Stimulated activated effector memory CD8-positive, alpha-beta T cell treated with anti-CD3 and anti-CD28 coated beads, Interleukin-12 subunit alpha, Interleukin-12 subunit beta, amount 100 ng/mL, for 72 hours (primary cell): Measurements from ENCODE around the gene PFN4.
"Not testable (repeated sequence)": the region's sequence is repeated elsewhere in the genome, so short reads cannot be mapped to it uniquely, and the experiment has no call there.

Source experiments
- ATAC-seq: fragments of 150-1000 bp; cut with Tn5 transposase; 2 replicates; pipeline ENCODE4 v1.10.0; 2021
- DNase-seq, 2 donors: peaks; one replicate each; pipeline ENCODE4 v3.0.0; 2021 to 2022; ENCODE audit warnings: low spot score in 2 of 2
- H3K27ac Mint-ChIP-seq: one replicate; pipeline ENCODE4 v1.8.0; 2022; ENCODE audit warnings: mild to moderate bottlenecking, mixed read lengths
- H3K36me3 Mint-ChIP-seq: one replicate; pipeline ENCODE4 v1.8.0; 2022; ENCODE audit warnings: mild to moderate bottlenecking, mixed read lengths
- H3K4me1 Mint-ChIP-seq: one replicate; pipeline ENCODE4 v1.8.0; 2022; ENCODE audit warnings: mixed read lengths
- H3K4me3 Mint-ChIP-seq: one replicate; pipeline ENCODE4 v1.8.0; 2022; ENCODE audit warnings: mild to moderate bottlenecking, mixed read lengths
- H3K9me3 Mint-ChIP-seq: one replicate; pipeline ENCODE4 v1.8.0; 2022; ENCODE audit warnings: mixed read lengths

The PFN4 gene

DNA sequence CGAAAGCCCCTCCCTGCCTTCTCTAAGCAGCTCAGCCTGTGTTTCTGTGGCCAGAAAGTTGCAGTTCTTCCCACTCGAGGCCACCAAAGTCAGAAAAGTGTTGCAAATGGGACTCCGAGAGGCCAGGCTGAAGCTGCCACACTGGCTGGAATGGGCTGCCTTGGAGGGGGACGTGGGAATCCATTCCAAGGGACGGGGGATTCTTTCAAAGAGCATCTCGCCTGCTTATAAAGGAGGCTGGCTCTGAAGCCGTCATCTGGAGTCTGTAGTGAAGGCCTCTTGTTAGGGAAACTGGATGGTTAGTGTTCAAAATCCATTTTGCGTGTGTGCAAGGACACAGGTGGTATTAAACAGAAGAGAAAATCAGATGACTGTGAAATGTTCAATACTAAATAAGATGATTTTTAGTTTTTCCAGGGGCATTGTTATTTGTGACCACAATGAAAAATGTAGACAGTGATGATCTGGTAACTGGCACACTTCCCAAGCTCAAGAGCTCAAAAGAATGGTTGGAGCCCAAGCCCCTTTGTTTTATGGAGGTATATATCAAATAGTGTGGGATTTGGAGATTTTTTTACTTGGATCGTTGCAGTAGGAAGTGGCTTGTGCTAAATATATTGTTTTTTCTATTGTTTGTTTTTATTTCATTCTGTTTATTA lies 917 bp upstream of the PFN4 start:
- peak; percentile 22 for ATAC-seq
- Mint-ChIP-seq H3K4me3 (peak overlapping the region; percentile 78), H3K27ac (peak overlapping the region; percentile 92), H3K36me3 (no peaks in the 10 kb centered on the region), H3K4me1 (peaks cover 14% of the 10 kb centered on the region), H3K9me3 (no peaks in the 10 kb centered on the region)
- no peak for DNase-seq

DNA sequence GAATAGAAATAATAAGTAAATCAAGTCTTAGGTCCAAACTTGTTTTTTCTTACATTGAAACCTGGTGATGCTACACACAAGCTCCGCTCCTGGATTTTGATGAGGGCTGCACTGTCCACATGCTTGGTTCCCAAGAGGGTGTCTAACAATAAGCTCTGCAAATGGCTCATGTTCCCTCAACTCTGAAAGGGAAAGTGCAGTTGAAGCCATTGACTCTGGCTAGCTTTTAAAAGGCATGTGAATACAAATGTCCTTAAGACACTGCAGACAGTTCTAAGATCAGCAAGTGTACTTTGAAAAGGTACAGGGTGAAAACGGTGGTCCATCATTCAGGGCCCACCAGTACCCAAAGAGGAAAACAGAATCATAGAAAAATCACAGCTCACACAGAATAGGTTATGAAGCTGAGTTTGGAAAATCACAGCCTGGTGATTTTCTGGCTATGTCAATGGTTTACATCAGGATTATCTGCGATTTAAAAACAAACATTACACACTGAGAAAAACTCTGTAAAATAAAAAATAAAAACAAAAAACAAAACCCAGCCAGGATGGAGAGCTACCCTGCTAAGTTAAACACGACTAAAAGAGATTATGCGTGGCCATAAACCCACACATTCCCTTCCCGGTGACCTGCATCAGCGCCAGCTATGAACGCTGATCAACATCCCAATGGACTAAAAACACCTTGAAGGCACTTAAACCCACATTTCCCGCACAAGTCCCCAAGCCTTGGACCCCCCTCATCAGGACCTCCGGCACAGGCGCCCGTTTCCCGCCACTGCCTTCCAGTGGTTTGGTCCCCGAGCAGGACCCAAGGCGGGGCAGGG lies 554 bp downstream of the PFN4 start:
- Mint-ChIP-seq H3K9me3 (no peaks in the 10 kb centered on the region), H3K27ac (peak overlapping the region; percentile 92), H3K4me3 (peak overlapping the region; percentile 78), H3K36me3 (no peaks in the 10 kb centered on the region), H3K4me1 (peaks cover 14% of the 10 kb centered on the region)
- DNase-seq, result no peak
- ATAC-seq, result no peak

DNA sequence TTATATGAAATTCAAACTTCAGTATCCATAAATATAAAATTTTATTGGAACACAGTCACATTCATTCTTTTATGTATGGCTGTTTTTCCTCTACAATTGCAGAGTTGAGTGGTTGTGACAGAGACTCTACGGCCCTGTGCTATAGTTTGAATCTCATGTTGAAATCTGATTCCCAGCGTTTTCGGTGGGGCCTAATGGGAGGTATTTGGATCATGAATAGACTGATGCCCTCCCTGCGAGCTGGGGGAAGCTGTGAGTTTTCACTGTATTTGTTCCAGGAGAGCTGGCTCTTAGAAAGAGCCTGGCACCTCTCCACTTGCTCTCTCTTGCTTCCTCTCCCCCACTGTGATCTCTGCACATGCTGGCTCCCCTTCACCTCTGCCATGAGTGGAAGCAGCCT lies 1.7 kb downstream of the PFN4 start:
- Mint-ChIP-seq H3K4me3 (no peak overlapping the region), H3K27ac (peak overlapping the region; percentile 9), H3K9me3 (no peaks in the 10 kb centered on the region), H3K36me3 (no peaks in the 10 kb centered on the region), H3K4me1 (peaks cover 14% of the 10 kb centered on the region)
- DNase-seq, result no peak
- ATAC-seq, result no peak

DNA sequence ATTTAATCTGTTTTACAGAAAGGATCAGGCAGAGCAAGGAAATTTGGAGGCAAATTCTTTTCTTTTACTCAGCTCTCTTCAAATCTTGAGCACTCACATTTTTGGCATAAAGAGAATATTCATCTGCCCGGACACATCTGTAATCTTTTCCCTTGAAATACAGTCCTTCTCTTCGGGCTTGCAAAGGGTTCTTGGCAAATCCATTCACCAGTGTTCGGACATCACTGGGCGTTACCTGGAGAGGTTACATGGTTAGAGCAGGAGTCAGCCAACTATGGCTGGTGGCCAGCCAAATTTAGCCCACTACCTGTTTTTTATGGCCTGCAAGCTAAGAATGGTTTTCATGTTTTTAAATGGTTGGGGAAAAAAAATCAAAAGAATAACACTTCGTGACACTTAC lies 2.1 kb downstream of the PFN4 start:
- no peak for DNase-seq
- no peak for ATAC-seq
- Mint-ChIP-seq H3K27ac (no peak overlapping the region), H3K9me3 (no peaks in the 10 kb centered on the region), H3K4me1 (peaks cover 14% of the 10 kb centered on the region), H3K36me3 (no peaks in the 10 kb centered on the region), H3K4me3 (no peak overlapping the region)

DNA sequence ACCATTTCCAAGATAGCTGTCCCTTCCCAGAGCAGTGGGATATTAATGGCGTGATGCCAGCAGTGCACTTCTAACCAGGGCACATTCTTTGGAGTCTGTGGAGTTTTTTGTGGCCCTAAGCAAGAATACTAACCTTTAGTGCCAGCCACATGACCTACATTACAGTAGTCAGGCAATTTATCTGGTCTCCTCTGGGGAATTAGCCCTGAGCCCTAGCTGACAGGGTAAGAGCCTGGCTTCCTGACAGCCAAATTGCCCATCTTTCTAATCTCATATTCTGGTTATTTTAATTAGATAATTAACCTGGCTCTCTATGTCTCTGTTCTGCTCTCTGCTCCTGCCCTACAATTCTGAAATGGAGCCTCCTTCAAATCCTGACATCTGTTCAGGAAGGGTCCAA lies 5.2 kb downstream of the PFN4 start:
- H3K27ac Mint-ChIP-seq, result no peak overlapping the region

DNA sequence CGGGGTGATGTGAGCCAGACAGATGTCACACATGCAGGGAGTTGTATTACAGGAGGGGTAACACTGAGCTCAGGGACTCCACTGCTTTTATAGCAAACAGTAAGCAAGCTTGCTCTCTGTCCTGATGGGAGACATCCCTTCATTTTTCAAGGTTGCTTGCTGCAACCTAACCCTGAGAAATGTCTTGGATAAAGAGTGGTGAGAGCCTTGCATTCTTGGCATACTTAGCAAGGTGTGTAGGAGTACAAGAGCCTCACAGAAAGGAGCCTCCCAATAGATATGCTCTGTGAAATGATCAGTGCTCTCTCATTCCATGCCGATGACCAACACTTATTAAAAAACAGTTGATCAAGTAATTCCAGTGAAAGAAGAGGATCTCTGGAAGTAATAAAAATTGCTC lies 8.1 kb downstream of the PFN4 start:
- H3K36me3 Mint-ChIP-seq, result no peaks in the 10 kb centered on the region
- no peaks in the 10 kb centered on the region for H3K4me1 Mint-ChIP-seq
- no peaks in the 10 kb centered on the region for H3K9me3 Mint-ChIP-seq
- no peak overlapping the region for H3K4me3 Mint-ChIP-seq
- ATAC-seq, result no peak
- no peak for DNase-seq
- no peak overlapping the region for H3K27ac Mint-ChIP-seq

More for the DNA sequence above, 5.2 kb downstream of the PFN4 start:
- no peaks in the 10 kb centered on the region for H3K4me1 Mint-ChIP-seq
- H3K4me3 Mint-ChIP-seq, result no peak overlapping the region
- H3K9me3 Mint-ChIP-seq, result no peaks in the 10 kb centered on the region
- H3K36me3 Mint-ChIP-seq, result no peaks in the 10 kb centered on the region
- DNase-seq (no peak), ATAC-seq (no peak)

DNA sequence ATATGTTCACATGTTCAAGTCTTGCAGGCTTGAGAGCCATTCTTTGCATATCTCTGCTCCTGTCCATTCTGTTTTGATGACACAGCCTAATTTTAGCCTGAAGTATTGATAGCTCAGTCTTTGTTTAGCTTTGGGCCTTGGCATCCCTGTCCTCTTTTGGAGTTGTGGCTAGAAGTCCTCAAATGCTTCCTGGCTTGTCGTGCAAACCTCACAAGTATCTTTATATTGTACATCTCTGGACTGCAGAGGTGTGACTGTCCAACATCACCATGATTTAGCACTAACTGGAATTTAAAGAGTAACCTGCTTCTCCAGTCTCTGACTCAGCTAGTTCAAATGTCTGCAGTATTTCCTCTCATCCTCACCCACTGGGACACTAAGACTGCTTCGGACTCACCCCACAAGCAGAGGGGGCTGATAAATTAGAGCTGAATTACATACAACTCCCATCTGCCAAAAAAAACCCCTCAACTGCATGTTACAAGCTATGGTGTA lies 11.7 kb downstream of the PFN4 start:
- no peak overlapping the region for H3K4me3 Mint-ChIP-seq
- ATAC-seq, result no peak

DNA sequence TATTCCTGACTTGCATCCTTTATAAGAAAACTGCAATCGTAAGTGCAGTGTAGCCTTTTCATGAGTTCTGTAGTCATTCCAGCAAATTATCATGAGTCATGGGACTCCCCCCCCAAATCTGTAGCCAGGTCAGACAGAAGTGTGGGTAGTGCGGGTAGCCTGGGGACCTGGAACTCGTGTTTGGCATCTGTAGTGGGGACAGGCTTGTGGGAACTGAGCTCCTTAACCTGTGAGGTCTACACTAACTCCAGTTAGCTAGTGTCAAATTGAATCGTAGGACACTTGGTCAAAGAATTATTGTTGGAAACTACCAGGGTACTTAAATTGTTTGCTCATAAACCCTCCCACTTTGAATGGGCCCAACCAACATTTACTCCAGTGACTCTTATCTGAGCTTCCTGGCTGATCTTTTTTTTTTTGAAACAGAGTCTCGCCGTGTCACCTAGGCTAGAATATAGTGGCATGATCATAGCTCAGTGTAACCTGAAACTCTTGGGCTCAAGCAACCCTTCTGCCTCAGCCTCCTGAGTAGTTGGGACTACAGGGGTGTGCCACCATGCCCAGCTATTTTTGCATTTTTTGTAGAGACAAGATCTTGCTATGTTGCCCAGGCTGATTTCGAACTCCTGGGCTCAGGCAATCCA lies 12.4 kb downstream of the PFN4 start:
- H3K9me3 Mint-ChIP-seq, result peaks cover 10% of the 10 kb centered on the region
- no peak for DNase-seq
- no peak for ATAC-seq
- H3K4me3 Mint-ChIP-seq, result no peak overlapping the region
- no peaks in the 10 kb centered on the region for H3K4me1 Mint-ChIP-seq
- H3K27ac Mint-ChIP-seq, result no peak overlapping the region
- H3K36me3 Mint-ChIP-seq, result no peaks in the 10 kb centered on the region

More for the DNA sequence above, 11.7 kb downstream of the PFN4 start:
- no peak for DNase-seq
- no peak overlapping the region for H3K27ac Mint-ChIP-seq
- H3K9me3 Mint-ChIP-seq, result peaks cover 10% of the 10 kb centered on the region
- no peaks in the 10 kb centered on the region for H3K36me3 Mint-ChIP-seq
- H3K4me1 Mint-ChIP-seq, result no peaks in the 10 kb centered on the region

DNA sequence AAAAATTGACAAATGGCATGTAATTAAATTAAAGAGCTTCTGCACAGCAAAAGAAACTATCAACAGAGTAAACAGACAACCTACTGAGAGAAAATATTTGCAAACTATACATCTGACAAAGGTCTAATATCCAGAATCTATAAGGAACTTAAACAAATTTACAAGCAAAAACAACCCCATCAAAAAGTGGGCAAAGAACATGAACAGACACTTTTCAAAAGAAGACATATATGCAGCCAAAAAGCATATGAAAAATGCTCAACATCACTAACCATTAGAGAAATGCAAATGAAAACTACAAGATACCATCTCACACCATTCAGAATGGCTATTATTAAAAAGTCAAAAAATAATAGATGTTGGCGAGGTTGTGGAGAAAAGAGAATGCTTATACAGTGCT lies 13.7 kb downstream of the PFN4 start:
- not testable (repeated sequence) for H3K4me1 Mint-ChIP-seq

DNA sequence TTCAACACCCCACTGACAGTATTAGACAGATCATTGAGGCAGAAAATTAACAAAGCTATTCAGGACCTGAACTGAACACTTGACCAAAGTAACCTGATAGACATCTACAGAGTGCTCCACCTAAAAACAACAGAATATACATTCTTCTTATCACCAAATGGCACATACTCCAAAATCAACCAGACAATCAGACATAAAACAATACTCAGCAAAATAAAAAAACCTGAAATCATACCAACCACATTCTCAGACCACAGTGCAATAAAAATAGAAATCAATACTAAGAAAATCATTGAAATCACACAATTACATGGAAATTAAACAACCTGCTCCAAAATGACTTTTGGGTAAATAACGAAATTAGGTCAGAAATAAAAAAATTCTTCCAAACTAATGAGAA lies 15.8 kb downstream of the PFN4 start:
- Mint-ChIP-seq H3K36me3 (no peaks in the 10 kb centered on the region), H3K27ac (no peak overlapping the region), H3K9me3 (peaks cover 13% of the 10 kb centered on the region), H3K4me3 (no peak overlapping the region), H3K4me1 (no peaks in the 10 kb centered on the region)
- DNase-seq (no peak), ATAC-seq (no peak)

More for the DNA sequence above, 13.7 kb downstream of the PFN4 start:
- not testable (repeated sequence) for H3K27ac Mint-ChIP-seq, H3K4me3 Mint-ChIP-seq, H3K36me3 Mint-ChIP-seq, ATAC-seq, DNase-seq
- H3K9me3 Mint-ChIP-seq, result peaks cover 13% of the 10 kb centered on the region

DNA sequence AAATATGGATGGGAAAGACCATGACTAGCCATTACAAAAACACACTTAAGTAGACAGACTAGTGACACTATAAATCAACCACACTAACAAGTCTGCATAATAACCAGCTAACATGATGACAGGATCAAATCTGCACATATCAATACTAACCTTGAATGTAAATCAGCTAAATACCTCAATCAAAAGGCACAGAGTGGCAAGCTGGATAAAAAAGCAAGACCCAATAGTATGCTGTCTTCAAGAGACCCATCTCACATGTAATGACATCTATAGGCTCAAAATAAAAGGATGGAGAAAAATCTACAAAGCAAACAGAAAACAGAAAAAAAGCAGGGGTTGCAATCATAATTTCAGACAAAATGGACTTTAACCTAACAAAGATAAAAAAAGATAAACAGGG lies 16.3 kb downstream of the PFN4 start:
- DNase-seq (no peak), ATAC-seq (no peak)
- Mint-ChIP-seq H3K4me1 (no peaks in the 10 kb centered on the region), H3K9me3 (peaks cover 13% of the 10 kb centered on the region), H3K4me3 (no peak overlapping the region), H3K27ac (no peak overlapping the region), H3K36me3 (no peaks in the 10 kb centered on the region)

DNA sequence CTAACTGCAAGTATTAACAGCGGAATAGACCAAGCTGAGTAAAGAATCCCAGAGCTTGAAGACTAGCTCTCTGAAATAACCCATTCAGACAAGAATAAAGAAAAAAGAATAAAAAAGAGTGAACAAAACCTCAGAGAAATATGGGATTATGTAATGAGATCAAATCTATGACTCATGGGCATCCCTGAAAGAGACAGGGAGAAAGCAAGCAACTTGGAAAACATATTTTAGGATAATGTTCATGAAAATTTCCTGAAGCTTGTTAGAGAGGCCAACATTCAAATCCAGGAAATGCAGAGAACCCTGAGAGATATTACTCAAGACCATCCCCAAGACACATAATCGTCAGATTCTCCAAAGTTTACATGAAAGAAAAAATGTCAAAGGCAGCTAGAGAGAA lies 17.3 kb downstream of the PFN4 start:
- no peaks in the 10 kb centered on the region for H3K4me1 Mint-ChIP-seq
- DNase-seq, result no peak
- no peak overlapping the region for H3K4me3 Mint-ChIP-seq
- no peak overlapping the region for H3K27ac Mint-ChIP-seq
- H3K36me3 Mint-ChIP-seq, result no peaks in the 10 kb centered on the region
- ATAC-seq, result no peak
- H3K9me3 Mint-ChIP-seq, result peaks cover 13% of the 10 kb centered on the region

DNA sequence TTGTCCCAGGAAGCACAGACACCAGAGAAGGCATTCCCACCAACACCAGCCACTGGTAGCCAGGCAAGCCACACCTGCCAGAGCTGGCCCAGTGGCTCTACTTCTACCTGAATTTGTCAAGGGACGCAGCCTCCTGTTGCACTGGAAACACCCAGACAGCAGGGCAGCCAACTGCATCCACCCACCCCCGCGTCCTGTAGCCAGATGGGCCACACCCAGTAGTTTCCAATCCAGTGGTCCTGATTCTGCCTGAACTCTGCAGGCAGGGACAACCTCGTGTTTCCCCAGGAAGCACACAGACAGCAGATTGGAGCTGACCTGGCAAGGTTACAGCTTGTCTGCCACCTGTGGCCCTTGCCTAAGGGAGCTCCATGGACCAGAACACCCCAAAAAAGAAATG lies 18.2 kb downstream of the PFN4 start:
- Mint-ChIP-seq H3K27ac (no peak overlapping the region), H3K4me3 (no peak overlapping the region), H3K36me3 (no peaks in the 10 kb centered on the region), H3K4me1 (no peaks in the 10 kb centered on the region), H3K9me3 (peaks cover 13% of the 10 kb centered on the region)
- no peak for ATAC-seq
- no peak for DNase-seq

DNA sequence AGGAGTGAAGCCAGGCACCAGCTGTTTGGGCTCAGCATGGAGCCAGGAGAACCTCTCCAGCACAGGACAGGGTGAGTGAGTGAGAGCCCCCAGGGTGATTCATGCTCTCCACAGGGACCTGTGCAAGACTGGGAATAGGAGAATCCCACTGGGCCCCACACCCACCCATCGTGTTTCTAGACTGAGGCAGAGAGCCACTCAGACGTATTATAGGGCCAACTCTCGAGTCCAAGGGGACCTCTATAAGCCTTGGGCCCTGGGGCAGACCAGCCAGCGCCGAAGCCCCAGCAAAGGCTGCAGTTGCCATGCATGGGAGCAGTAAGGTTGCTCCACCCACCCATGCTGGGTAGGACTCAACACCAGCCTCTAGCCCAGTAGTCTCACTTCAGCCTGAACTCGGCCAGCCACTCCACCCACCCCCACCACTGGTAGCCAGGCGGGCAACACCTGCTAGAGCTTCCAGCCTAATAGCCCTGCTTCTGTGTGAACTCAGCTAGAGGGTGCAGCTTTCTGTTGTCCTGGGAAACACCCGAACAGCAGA lies 19.0 kb downstream of the PFN4 start:
- Mint-ChIP-seq H3K36me3 (no peaks in the 10 kb centered on the region), H3K4me1 (no peaks in the 10 kb centered on the region), H3K27ac (no peak overlapping the region), H3K9me3 (peaks cover 11% of the 10 kb centered on the region), H3K4me3 (no peak overlapping the region)
- no peak for ATAC-seq
- no peak for DNase-seq

DNA sequence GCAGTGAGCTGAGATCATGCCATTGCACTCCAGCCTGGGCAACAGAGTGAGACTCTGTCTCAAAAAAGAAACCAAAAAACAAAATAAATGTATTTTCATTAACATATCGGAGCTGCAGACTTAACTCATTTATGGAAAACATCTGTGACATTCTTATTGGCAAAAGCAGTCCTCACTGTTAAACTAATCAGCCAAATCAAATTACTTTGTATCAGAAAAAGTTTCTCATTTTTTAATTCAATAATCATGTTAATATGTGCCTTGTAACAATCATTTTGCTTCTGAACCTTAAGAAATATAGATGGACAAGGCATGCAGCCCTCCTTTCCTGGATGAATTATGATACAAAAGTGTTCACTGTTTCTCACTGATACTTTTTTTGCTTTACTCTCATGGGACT lies 20.5 kb downstream of the PFN4 start:
- no peak overlapping the region for H3K4me3 Mint-ChIP-seq
- H3K27ac Mint-ChIP-seq, result no peak overlapping the region
- H3K9me3 Mint-ChIP-seq, result peaks cover 12% of the 10 kb centered on the region
- no peaks in the 10 kb centered on the region for H3K4me1 Mint-ChIP-seq
- DNase-seq (no peak), ATAC-seq (no peak)
- no peaks in the 10 kb centered on the region for H3K36me3 Mint-ChIP-seq
